HL-60 (cell line): ENCODE measurements around the gene KIAA0586.
"Not testable (repeated sequence)": the region's sequence is repeated elsewhere in the genome, so short reads cannot be mapped to it uniquely, and the experiment has no call there.

Experiments used
- DNase-seq, 2 experiments: peaks; one replicate each; pipeline ENCODE4 v3.0.0-alpha.2; 2010 to 2020; ENCODE audit warnings: low read depth in 1 of 2, low spot score in 1 of 2
- H3K27ac ChIP-seq: fragments of 250-450 bp; sonication (Bioruptor Pico); replicated peaks from 2 replicates; pipeline ENCODE4 v1.5.1; 2020; ENCODE audit warnings: mild to moderate bottlenecking, moderate library complexity
- H3K27me3 ChIP-seq: fragments of 250-450 bp; sonication (Bioruptor Pico); 2 replicates; pipeline ENCODE4 v1.5.1; 2021; ENCODE audit warnings: mild to moderate bottlenecking, moderate library complexity; ENCODE audit not compliant: insufficient read depth, poor library complexity, severe bottlenecking
- H3K4me3 ChIP-seq: replicated peaks from 2 replicates; pipeline ENCODE4 v1.5.1; 2011; ENCODE audit warnings: mild to moderate bottlenecking, control low read depth, low read length; ENCODE audit not compliant: insufficient read depth
- GABPA ChIP-seq: IDR thresholded peaks from 2 replicates; pipeline ENCODE4 v1.6.1; 2012; ENCODE audit warnings: low read depth
- POLR2AphosphoS5 ChIP-seq: IDR thresholded peaks from 2 replicates; pipeline ENCODE4 v1.6.1; 2012; ENCODE audit warnings: low read depth
- REST ChIP-seq: IDR thresholded peaks from 2 replicates; pipeline ENCODE4 v1.6.1; 2012; ENCODE audit warnings: low read depth; ENCODE audit not compliant: insufficient replicate concordance
- SPI1 ChIP-seq: IDR thresholded peaks from 2 replicates; pipeline ENCODE4 v1.6.1; 2012; ENCODE audit warnings: low read depth, mild to moderate bottlenecking, borderline replicate concordance
- TF ChIP-seq, protein P1 (sequence below): IDR thresholded peaks from one replicate; pipeline ENCODE4 v1.5.1; 2011; ENCODE audit warnings: low read length, control low read depth, inconsistent platforms; ENCODE audit not compliant: insufficient read depth

KIAA0586 gene

DNA sequence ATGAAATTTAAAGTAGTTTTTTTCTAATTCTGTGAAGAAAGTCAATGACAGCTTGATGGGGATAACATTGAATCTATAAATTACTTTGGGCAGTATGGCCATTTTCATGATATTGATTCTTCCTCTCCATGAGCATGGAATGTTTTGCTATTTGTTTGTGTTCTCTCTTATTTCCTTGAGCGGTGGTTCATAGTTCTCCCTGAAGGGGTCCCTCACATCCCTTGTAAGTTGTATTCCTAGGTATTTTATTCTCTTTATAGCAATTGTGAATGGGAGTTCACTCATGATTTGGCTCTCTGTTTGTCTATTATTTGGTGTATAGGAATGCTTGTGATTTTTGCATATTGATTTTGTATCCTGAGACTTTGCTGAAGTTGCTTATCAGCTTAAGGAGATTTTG, 153.9 kb downstream of the KIAA0586 start:
- H3K4me3 ChIP-seq, DNase-seq, H3K27me3 ChIP-seq, H3K27ac ChIP-seq: not testable (repeated sequence)

DNA sequence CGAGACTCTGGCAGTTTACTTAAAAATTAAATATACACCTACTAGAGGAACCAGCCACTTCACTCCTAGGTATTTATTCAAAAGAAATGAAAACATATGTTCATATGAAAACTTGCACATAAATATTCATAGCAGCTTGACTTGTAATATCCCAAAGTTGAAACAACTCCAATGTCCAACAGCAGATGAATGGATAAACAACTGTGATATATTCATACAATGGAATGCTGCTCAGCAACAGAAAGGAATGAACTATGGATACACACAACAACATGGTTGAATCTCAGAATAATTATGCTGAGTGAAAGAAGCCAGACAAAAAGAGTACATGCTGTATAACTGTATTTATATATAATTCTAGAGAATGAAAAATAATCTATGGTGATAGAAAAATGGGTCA, 156.9 kb downstream of the KIAA0586 start:
- Histone ChIP-seq H3K27me3 (no peaks in the 10 kb centered on the region), H3K4me3 (no peak overlapping the region), H3K27ac (no peak overlapping the region)
- no peak for TF ChIP-seq REST
- TF ChIP-seq SPI1 = no peak
- TF ChIP-seq, protein P1, sequence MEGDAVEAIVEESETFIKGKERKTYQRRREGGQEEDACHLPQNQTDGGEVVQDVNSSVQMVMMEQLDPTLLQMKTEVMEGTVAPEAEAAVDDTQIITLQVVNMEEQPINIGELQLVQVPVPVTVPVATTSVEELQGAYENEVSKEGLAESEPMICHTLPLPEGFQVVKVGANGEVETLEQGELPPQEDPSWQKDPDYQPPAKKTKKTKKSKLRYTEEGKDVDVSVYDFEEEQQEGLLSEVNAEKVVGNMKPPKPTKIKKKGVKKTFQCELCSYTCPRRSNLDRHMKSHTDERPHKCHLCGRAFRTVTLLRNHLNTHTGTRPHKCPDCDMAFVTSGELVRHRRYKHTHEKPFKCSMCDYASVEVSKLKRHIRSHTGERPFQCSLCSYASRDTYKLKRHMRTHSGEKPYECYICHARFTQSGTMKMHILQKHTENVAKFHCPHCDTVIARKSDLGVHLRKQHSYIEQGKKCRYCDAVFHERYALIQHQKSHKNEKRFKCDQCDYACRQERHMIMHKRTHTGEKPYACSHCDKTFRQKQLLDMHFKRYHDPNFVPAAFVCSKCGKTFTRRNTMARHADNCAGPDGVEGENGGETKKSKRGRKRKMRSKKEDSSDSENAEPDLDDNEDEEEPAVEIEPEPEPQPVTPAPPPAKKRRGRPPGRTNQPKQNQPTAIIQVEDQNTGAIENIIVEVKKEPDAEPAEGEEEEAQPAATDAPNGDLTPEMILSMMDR = no peak
- no peak for TF ChIP-seq GABPA
- no peak for TF ChIP-seq POLR2AphosphoS5
- DNase-seq = no peak

- Histone ChIP-seq H3K4me3 (no peak overlapping the region), H3K27ac (no peak overlapping the region), H3K27me3 (no peaks in the 10 kb centered on the region)
- no peak for DNase-seq
- TF ChIP-seq POLR2AphosphoS5 (no peak), SPI1 (no peak), REST (no peak)
- TF ChIP-seq, protein P1 = no peak
Observed at GRCh38 chr14:58587271-58587670, 159.8 kb downstream of the KIAA0586 start.

DNA sequence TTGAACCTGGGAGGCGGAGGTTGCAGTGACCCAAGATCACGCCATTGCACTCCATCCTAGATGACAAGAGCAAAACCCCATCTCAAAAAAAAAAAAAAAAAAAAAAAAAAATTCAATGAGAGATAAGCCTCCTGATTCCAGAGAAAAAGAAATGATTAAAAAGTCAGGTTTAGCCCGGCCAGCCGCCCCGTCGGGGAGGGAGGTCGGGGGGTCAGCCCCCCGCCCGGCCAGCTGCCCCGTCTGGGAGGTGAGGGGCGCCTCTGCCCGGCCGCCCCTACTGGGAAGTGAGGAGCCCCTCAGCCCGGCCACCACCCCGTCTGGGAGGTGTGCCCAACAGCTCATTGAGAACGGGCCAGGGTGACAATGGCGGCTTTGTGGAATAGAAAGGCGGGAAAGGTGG, 160.8 kb downstream of the KIAA0586 start:
- not testable (repeated sequence) for H3K4me3 ChIP-seq, H3K27ac ChIP-seq, DNase-seq, H3K27me3 ChIP-seq

DNA sequence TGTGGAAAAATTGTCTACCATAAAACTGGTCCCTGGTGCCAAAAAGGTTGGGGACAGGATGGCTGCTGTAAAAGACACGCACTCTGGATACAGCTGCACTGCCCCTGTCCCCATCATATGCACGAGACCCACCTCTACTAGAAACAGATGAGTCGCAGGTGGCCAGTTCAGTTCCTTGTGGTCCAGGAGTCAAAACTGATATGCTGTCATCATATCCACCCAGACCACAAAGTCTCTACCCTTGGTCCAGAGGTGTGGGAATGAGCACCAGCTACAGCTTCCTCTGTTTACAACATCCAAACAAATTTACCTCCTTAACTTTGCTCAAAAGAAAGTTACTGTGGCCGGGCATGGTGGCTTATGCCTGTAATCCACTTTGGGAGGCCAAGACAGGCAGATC, 166.5 kb downstream of the KIAA0586 start:
- no peak for DNase-seq
- Histone ChIP-seq H3K27me3 (no peaks in the 10 kb centered on the region), H3K4me3 (no peak overlapping the region), H3K27ac (no peak overlapping the region)
- TF ChIP-seq REST (no peak), GABPA (no peak), SPI1 (no peak), POLR2AphosphoS5 (no peak)
